IMR-90 (cell line): Measurements from ENCODE around the gene RCN2. TPM values are rescaled to one million over a fixed set of nuclear protein-coding genes. Genes with fewer than 3 reads are reported as not detected.

Experiments
- ATAC-seq: fragments of 200-7000 bp; cut with Tn5 transposase; 2 replicates; pipeline ENCODE4 v1.9.1; 2020; ENCODE audit warnings: low read depth, mild to moderate bottlenecking, moderate library complexity
- BruUV-seq: library from RNA; stranded (reverse); fragments of 400-500 nt; replicated peaks from 2 replicates; lab custom pipeline; 2021; lab: Mats Ljungman, UMichigan
- CTCF ChIA-PET: fragments of 300-600 bp; formaldehyde crosslinking; extraction: SDS; loops from one replicate; lab custom pipeline; 2021; ENCODE audit warnings: antibody characterized with exemption; lab: Yijun Ruan, JAX
- POLR2A ChIA-PET: fragments of 300-600 bp; sonication (Branson Sonifier 250); formaldehyde crosslinking; loops from one replicate; lab custom pipeline; 2022; ENCODE audit warnings: antibody characterized with exemption; ENCODE audit not compliant: unreplicated experiment; lab: Charles Lee
- DNase-seq: peaks from one replicate; pipeline ENCODE4 v3.0.0; 2013
- H2AFZ ChIP-seq: replicated peaks from 2 replicates; pipeline ENCODE3; 2013; ENCODE audit warnings: low read length, mild to moderate bottlenecking; ENCODE audit not compliant: poor library complexity
- H2AK5ac ChIP-seq: 2 replicates; pipeline ENCODE4 v1.6.1; 2013; ENCODE audit warnings: low read depth, low read length, inconsistent platforms
- H2AK9ac ChIP-seq: replicated peaks from 2 replicates; pipeline ENCODE3; 2013; ENCODE audit warnings: mild to moderate bottlenecking, low read depth, low read length, moderate library complexity; ENCODE audit not compliant: poor library complexity
- H2BK120ac ChIP-seq: 2 replicates; pipeline ENCODE4 v1.6.1; 2013; ENCODE audit warnings: low read depth, low read length, inconsistent platforms
- H2BK15ac ChIP-seq: 3 replicates; pipeline ENCODE4 v1.6.1; 2013; ENCODE audit warnings: low read depth, low read length, inconsistent platforms
- H2BK20ac ChIP-seq: 2 replicates; pipeline ENCODE4 v1.6.1; 2013; ENCODE audit warnings: low read depth, mild to moderate bottlenecking, inconsistent platforms, low read length, moderate library complexity
- H2BK5ac ChIP-seq: 2 replicates; pipeline ENCODE4 v1.6.1; 2013; ENCODE audit warnings: mild to moderate bottlenecking, low read depth, low read length, inconsistent platforms; ENCODE audit not compliant: poor library complexity, severe bottlenecking
- H3K14ac ChIP-seq: replicated peaks from 2 replicates; pipeline ENCODE4 v1.6.1; 2013; ENCODE audit warnings: low read depth, low read length, inconsistent platforms
- H3K18ac ChIP-seq: 2 replicates; pipeline ENCODE4 v1.6.1; 2013; ENCODE audit warnings: low read depth, low read length, control low read depth
- H3K23ac ChIP-seq: 2 replicates; pipeline ENCODE4 v1.6.1; 2013; ENCODE audit warnings: low read depth, low read length, inconsistent platforms
- H3K27ac ChIP-seq: 2 replicates; pipeline ENCODE4 v1.5.1; 2013; ENCODE audit warnings: mild to moderate bottlenecking, control low read depth, low read length; ENCODE audit not compliant: insufficient read depth
- H3K27me3 ChIP-seq: 2 replicates; pipeline ENCODE4 v1.6.1; 2013; ENCODE audit warnings: low read length; ENCODE audit not compliant: control insufficient read depth, insufficient read depth
- H3K36me3 ChIP-seq: 2 replicates; pipeline ENCODE4 v1.6.1; 2013; ENCODE audit warnings: low read length, mixed read lengths; ENCODE audit not compliant: control insufficient read depth, insufficient read depth
- H3K4ac ChIP-seq: 2 replicates; pipeline ENCODE4 v1.6.1; 2013; ENCODE audit warnings: low read depth, low read length, inconsistent platforms
- H3K4me1 ChIP-seq: 2 replicates; pipeline ENCODE4 v1.6.1; 2013; ENCODE audit warnings: low read length, mixed read lengths; ENCODE audit not compliant: control insufficient read depth, insufficient read depth
- H3K4me2 ChIP-seq: 2 replicates; pipeline ENCODE4 v1.6.1; 2013; ENCODE audit warnings: low read depth, mild to moderate bottlenecking, control low read depth, low read length, moderate library complexity
- H3K4me3 ChIP-seq: 2 replicates; pipeline ENCODE4 v1.5.1; 2013; ENCODE audit warnings: low read depth, mild to moderate bottlenecking, control low read depth, low read length, moderate library complexity; ENCODE audit not compliant: insufficient read depth
- H3K56ac ChIP-seq: 2 replicates; pipeline ENCODE4 v1.6.1; 2013; ENCODE audit warnings: low read length, inconsistent platforms; ENCODE audit not compliant: insufficient read depth; ENCODE audit errors: extremely low read depth
- H3K79me1 ChIP-seq, 2 experiments: 2 replicates each; pipeline ENCODE4 v1.6.1; 2013; ENCODE audit warnings: low read length in 2 of 2, inconsistent platforms in 1 of 2, low read depth in 1 of 2
- H3K9ac ChIP-seq: 2 replicates; pipeline ENCODE4 v1.6.1; 2013; ENCODE audit warnings: low read depth, low read length, control low read depth
- H3K9me1 ChIP-seq: 2 replicates; pipeline ENCODE4 v1.6.1; 2013; ENCODE audit warnings: low read length, inconsistent platforms; ENCODE audit not compliant: insufficient read depth
- H3K9me3 ChIP-seq: 2 replicates; pipeline ENCODE4 v1.6.1; 2013; ENCODE audit warnings: low read length; ENCODE audit not compliant: control insufficient read depth, insufficient read depth
- H4K20me1 ChIP-seq: 2 replicates; pipeline ENCODE4 v1.6.1; 2013; ENCODE audit warnings: low read length, inconsistent platforms; ENCODE audit not compliant: insufficient read depth
- H4K5ac ChIP-seq: 2 replicates; pipeline ENCODE4 v1.6.1; 2013; ENCODE audit warnings: mild to moderate bottlenecking, low read depth, low read length, control low read depth
- H4K8ac ChIP-seq, 2 experiments: 2 replicates each; pipeline ENCODE4 v1.6.1; 2013; ENCODE audit warnings: low read depth in 2 of 2, low read length in 2 of 2, control low read depth in 1 of 2, inconsistent platforms in 1 of 2
- H4K91ac ChIP-seq: 2 replicates; pipeline ENCODE4 v1.6.1; 2013; ENCODE audit warnings: low read depth, low read length, inconsistent platforms; ENCODE audit not compliant: insufficient read depth
- CEBPB ChIP-seq: IDR thresholded peaks from 2 replicates; pipeline ENCODE4 v1.6.1; 2012; ENCODE audit warnings: low read depth, low read length, improper control_type of control experiment
- MAFK ChIP-seq: IDR thresholded peaks from 2 replicates; pipeline ENCODE4 v1.6.1; 2012; ENCODE audit warnings: low read depth, low read length, improper control_type of control experiment
- NFE2L2 ChIP-seq: fragments of 150-350 bp; IDR thresholded peaks from 2 replicates; pipeline ENCODE4 v1.6.1; 2016; ENCODE audit warnings: low read depth, mild to moderate bottlenecking, low read length
- RFX5 ChIP-seq: IDR thresholded peaks from 2 replicates; pipeline ENCODE4 v1.8.0; 2012; ENCODE audit warnings: low read depth, mild to moderate bottlenecking, low read length, moderate library complexity
- SMC3 ChIP-seq: fragments of 150-350 bp; IDR thresholded peaks from 2 replicates; pipeline ENCODE4 v1.6.1; 2016; ENCODE audit warnings: low read depth, mild to moderate bottlenecking, antibody characterized with exemption, low read length, moderate library complexity
- WGBS, 2 experiments: methylation state at CpG; one replicate each; pipeline versions ENCODE4 v1.1.5 to v1.1.7; 2013; ENCODE audit warnings: missing lambda C conversion rate in 2 of 2; ENCODE audit not compliant: insufficient read length in 1 of 2; ENCODE audit errors: extremely low coverage in 2 of 2; 5-methylcytosine and 5-hydroxymethylcytosine counted together
- dilution Hi-C: fragments of 300-500 bp; cut with HindIII; formaldehyde crosslinking; loops from one replicate; pipeline ENCODE4 v1.14.3; 2018; ENCODE audit warnings: low sequenced_read_pairs; ENCODE audit not compliant: unreplicated experiment
- in situ Hi-C: fragments of 300-500 bp; cut with MboI; formaldehyde crosslinking; loops from 3 replicates; pipeline ENCODE4 v1.14.3; 2019; ENCODE audit warnings: low sequenced_read_pairs, inconsistent platforms, mixed read lengths
- intact Hi-C: fragments of 100-400 bp; cut with micrococcal nuclease; formaldehyde crosslinking; loops from 2 replicates; pipeline ENCODE4 v1.10.0; 2022
- polyA plus RNA-seq, 3 experiments: library from polyadenylated mRNA; depleted of rRNA; stranded (reverse); fragments of >200 nt; gene quantifications; 2 replicates each; pipeline ENCODE4 v1.2.3, GENCODE V29; 2012; ENCODE audit warnings: low replicate concordance in 1 of 3
- total RNA-seq: library from RNA; depleted of rRNA; stranded (reverse); fragments of >200 nt; gene quantifications from 2 replicates; pipeline ENCODE4 v1.2.3, GENCODE V29; 2012
- TF ChIP-seq, protein P1 (sequence below): fragments of 150-350 bp; IDR thresholded peaks from 2 replicates; pipeline ENCODE4 v1.6.1; 2016; ENCODE audit warnings: low read depth, mild to moderate bottlenecking, low read length, moderate library complexity, borderline replicate concordance

RCN2 gene
- total and polyA plus RNA-seq, 2 of the 4 experiments (the other 2 are of a cell fraction): 12.0 to 56.5 TPM

DNA sequence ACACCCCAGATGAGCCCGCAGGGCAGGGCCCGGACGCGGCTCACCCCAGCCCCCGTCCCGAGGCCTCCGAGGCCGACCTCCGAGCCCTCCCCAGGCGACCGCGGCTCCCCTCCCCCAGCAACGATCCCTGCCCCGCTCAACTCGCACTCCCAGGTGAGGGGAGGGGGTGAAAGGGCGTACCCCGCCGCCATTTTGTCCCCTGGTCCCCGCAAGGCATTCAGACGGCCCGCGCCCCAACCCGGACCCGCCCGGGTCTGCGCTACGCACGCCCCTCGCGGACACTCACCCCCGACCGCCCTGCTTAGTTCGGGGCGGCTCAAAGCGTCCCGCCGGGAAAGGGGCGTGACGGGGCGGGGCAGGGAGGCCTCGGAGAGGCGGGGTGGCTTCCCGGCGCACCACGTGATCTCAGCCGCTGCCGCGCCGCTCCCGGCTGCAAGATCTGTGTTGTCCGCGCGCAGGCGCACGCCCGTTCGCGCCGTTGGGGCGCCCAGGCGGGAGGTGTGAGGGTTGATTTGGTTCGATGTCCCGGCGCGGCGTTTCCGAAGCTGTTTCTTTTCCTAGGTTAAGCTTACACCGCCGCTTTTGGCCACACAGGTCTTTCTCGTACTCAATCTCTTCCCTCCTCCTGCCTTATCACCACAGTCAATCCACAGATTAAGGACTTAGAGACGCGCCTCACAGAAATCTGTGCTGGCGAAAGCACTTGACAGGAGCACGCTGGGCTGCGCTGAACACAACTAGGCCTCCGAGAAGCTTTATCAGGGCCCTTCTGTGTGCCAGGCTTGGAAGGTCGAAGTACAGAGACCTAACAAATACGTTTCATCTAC lies 26.3 kb upstream of the RCN2 start, which contains the start of gene SCAPER (continued):
- TF ChIP-seq NFE2L2 (no peak), MAFK (no peak)

DNA sequence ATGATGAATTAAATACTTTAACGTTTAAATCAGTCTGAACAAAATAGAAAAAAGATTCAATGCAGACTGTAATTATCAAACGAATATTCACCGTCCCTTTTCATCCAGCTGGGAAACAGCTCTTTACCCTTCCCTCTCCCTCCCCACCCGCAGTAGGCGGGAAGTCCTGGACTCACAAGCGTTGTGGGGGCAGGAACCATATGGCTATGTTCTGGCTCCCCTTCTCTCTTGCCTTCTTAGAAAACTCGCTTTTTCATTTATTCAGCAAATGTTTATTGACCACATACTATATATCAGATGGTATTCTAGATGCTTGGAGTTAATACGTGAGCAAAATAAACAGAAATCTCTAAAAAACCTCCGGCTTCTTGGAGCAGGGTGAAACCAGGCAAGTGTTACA lies 25.7 kb upstream of the RCN2 start:
- Histone ChIP-seq H2BK15ac (0 out of 3 replicates have a peak overlapping the region, but pooled peaks have one; percentile 63), H3K23ac (peak overlapping the region; percentile 90; the same call in 1 of the 2 replicates), H2BK20ac (no peak overlapping the region), H4K5ac (no peak overlapping the region), H3K4me3 (peak overlapping the region; percentile 81), H3K4ac (peak overlapping the region; percentile 90), H3K14ac (peak overlapping the region; percentile 98), H2BK5ac (no peak overlapping the region), H3K79me1 (peaks cover 9 to 26% of the 10 kb centered on the region in 2 experiments; a peak in 3 of 4 replicates), H2BK120ac (no peak overlapping the region), H4K20me1 (peaks cover 6% of the 10 kb centered on the region; the same call in 1 of the 2 replicates), H3K9ac (peak overlapping the region; percentile 87; the same call in 1 of the 2 replicates), H2AK9ac (no peak overlapping the region), H4K91ac (no peak overlapping the region), H4K8ac (peak overlapping the region; percentile 95 to 96), H3K27ac (no peak overlapping the region), H3K4me2 (peak overlapping the region; percentile 97), H3K9me1 (peaks cover 4% of the 10 kb centered on the region; the same call in 1 of the 2 replicates), H2AFZ (peak overlapping the region; percentile 96), H3K18ac (peak overlapping the region; percentile 25; the same call in 1 of the 2 replicates), H3K36me3 (no peaks in the 10 kb centered on the region), H3K56ac (peak overlapping the region; percentile 89; the same call in 1 of the 2 replicates), H3K9me3 (no peaks in the 10 kb centered on the region), H3K27me3 (no peaks in the 10 kb centered on the region), H3K4me1 (peaks cover 10% of the 10 kb centered on the region), H2AK5ac (no peak overlapping the region)
- dilution Hi-C loops (no loop called here), in situ Hi-C loops (no loop called here), intact Hi-C loops (no loop called here)
- DNase-seq (no peak), ATAC-seq (no peak)
- no peak for TF ChIP-seq RFX5
- TF ChIP-seq, protein P1, sequence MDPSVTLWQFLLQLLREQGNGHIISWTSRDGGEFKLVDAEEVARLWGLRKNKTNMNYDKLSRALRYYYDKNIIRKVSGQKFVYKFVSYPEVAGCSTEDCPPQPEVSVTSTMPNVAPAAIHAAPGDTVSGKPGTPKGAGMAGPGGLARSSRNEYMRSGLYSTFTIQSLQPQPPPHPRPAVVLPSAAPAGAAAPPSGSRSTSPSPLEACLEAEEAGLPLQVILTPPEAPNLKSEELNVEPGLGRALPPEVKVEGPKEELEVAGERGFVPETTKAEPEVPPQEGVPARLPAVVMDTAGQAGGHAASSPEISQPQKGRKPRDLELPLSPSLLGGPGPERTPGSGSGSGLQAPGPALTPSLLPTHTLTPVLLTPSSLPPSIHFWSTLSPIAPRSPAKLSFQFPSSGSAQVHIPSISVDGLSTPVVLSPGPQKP: no peak
- no peak for TF ChIP-seq SMC3
- TF ChIP-seq CEBPB: no peak
- WGBS, 2 experiments: no CpG with 5 or more reads among the region's 9 CpGs
- BruUV-seq: no TSS peak
- POLR2A ChIA-PET: no interaction called here
- CTCF ChIA-PET: no interaction called here
